ENCODE results near the gene TMEM89.

The TMEM89 gene

GRCh38 chr3:48641396-48641795 is 19.8 kb upstream of the TMEM89 start:
- no peak for DNase-seq

- no peak for DNase-seq
Measured at GRCh38 chr3:48639944-48640606, 18.5 kb upstream of the TMEM89 start.

GRCh38 chr3:48637305-48637704 is 15.7 kb upstream of the TMEM89 start:
- DNase-seq, result no peak

GRCh38 chr3:48636149-48636655 is 14.6 kb upstream of the TMEM89 start:
- DNase-seq, result no peak

GRCh38 chr3:48635222-48636021 is 13.9 kb upstream of the TMEM89 start, which contains the start of gene SLC26A6:
Gene SLC26A6, minus strand, starts transcription at chr3:48635461. Its CDS starts 68 bp downstream, at chr3:48635393.
- peak; percentile 81 for DNase-seq

- peak; percentile 11 for DNase-seq
Measured at GRCh38 chr3:48634661-48635221, 13.2 kb upstream of the TMEM89 start.

GRCh38 chr3:48633743-48634142 is 12.2 kb upstream of the TMEM89 start:
- no peak for DNase-seq

- no peak for DNase-seq
Measured at GRCh38 chr3:48633256-48633655, 11.7 kb upstream of the TMEM89 start.

- DNase-seq, result no peak
Measured at GRCh38 chr3:48631516-48632448, 10.2 kb upstream of the TMEM89 start.

- DNase-seq, result no peak
Measured at GRCh38 chr3:48630833-48631232, 9.3 kb upstream of the TMEM89 start.

GRCh38 chr3:48630407-48630806 is 8.8 kb upstream of the TMEM89 start:
- no peak for DNase-seq

GRCh38 chr3:48629894-48630293 is 8.3 kb upstream of the TMEM89 start:
- no peak for DNase-seq

- no peak for DNase-seq
Measured at GRCh38 chr3:48628277-48629017, 6.9 kb upstream of the TMEM89 start.

GRCh38 chr3:48625600-48625999 is 4.0 kb upstream of the TMEM89 start:
- DNase-seq, result no peak

GRCh38 chr3:48624767-48625166 is 3.2 kb upstream of the TMEM89 start:
- DNase-seq, result no peak

GRCh38 chr3:48623851-48624547 is 2.4 kb upstream of the TMEM89 start:
- peak; percentile 84 for DNase-seq

GRCh38 chr3:48619541-48620524 is 1.7 kb downstream of the TMEM89 start:
- DNase-seq, result no peak

GRCh38 chr3:48617559-48617958 is 4.0 kb downstream of the TMEM89 start:
- DNase-seq, result no peak

GRCh38 chr3:48614044-48614443 is 7.5 kb downstream of the TMEM89 start:
- no peak for DNase-seq

GRCh38 chr3:48612309-48612708 is 9.3 kb downstream of the TMEM89 start:
- no peak for DNase-seq

Data from NCI-H1092 treated with DMSO at 0.1 percent for 48 hours (cell line).